ENCODE data around the gene TPM4.

DNA sequence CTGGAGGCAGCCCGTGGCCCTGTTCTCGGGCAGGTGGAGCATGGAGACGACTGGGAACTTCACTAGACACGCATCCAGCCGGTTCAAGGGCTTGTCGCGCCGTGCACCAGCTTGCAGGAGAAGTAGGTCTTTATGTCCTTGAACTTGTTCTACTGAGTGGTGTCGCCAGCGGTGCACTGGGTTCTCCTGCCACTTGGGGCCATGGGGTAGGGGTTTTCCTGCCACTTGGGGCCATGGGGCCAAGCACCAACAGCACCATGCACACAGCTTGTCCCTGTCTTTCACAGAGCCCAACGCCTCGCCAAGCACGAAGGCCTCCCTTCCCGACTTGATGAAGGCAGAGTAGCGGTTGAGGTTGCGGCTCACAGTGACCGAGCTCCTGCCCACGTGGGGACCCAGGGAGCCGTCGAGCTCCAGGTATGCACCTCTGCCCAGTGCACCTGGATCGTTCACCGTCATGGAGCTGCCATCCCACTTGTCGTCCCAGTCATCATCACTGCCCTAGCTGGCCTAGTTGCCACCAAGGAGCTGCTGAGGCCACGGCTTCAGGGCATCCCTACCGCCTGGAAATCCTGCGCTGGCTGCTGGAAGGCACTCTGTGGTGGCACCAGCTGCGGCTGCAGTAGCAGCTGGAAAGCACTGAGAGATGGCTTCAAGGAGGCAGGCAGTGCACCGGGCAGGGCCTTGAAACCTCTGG, 40.5 kb upstream of the TPM4 start:
- TF ChIP-seq, protein P1, sequence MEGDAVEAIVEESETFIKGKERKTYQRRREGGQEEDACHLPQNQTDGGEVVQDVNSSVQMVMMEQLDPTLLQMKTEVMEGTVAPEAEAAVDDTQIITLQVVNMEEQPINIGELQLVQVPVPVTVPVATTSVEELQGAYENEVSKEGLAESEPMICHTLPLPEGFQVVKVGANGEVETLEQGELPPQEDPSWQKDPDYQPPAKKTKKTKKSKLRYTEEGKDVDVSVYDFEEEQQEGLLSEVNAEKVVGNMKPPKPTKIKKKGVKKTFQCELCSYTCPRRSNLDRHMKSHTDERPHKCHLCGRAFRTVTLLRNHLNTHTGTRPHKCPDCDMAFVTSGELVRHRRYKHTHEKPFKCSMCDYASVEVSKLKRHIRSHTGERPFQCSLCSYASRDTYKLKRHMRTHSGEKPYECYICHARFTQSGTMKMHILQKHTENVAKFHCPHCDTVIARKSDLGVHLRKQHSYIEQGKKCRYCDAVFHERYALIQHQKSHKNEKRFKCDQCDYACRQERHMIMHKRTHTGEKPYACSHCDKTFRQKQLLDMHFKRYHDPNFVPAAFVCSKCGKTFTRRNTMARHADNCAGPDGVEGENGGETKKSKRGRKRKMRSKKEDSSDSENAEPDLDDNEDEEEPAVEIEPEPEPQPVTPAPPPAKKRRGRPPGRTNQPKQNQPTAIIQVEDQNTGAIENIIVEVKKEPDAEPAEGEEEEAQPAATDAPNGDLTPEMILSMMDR (IDR thresholded peaks at IDR 0.05): no peak
- TF ChIP-seq EP300 (IDR thresholded peaks at IDR 0.05): no peak
- TF ChIP-seq POLR2A (IDR thresholded peaks at IDR 0.05): no peak
